SHP77 treated with DMSO at 0.1 percent for 48 hours (cell line): Measurements from ENCODE around the gene FPGT.
"Not testable (repeated sequence)": the region's sequence is repeated elsewhere in the genome, so short reads cannot be mapped to it uniquely, and the experiment has no call there.

Experiments used
- DNase-seq: peaks from one replicate; lab custom pipeline; 2025; lab: John Stamatoyannopoulos, UW

FPGT gene

GRCh38 chr1:74197657-74198552 is at the start of gene FPGT, which contains the start of gene LRRIQ3:
Gene FPGT, plus strand, starts transcription at chr1:74198242. Its CDS starts 37 bp downstream, at chr1:74198279.
Gene LRRIQ3, minus strand, starts transcription at chr1:74198176. Its CDS starts 14,492 bp downstream, at chr1:74183684.
- peak; percentile 87 for DNase-seq

DNA sequence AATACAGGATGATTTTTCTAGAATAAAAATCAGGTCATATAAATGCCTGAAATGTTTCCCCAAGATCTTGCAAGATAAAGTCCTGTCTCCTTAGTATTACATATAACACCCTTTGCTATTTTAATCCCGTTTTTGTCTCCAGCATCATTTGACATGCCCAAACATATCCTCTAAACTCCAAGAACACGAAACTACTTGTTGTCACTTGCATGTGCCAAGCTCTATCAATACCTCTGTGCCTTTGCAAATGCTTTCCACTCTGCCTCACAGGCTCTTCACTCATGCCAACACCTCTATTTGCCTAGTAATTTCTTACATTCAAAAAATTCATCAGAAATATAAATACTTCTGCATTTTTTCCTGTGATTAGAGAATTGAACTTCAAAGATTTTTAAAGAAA is 38.0 kb upstream of the FPGT start:
- no peak for DNase-seq

GRCh38 chr1:74161497-74161896 is 36.5 kb upstream of the FPGT start:
- no peak for DNase-seq

- DNase-seq: no peak
These were observed 35.7 kb upstream of the FPGT start for GRCh38 chr1:74162333-74162732.

- DNase-seq: not testable (repeated sequence)
These were observed 23.6 kb upstream of the FPGT start for GRCh38 chr1:74174423-74174822.

DNA sequence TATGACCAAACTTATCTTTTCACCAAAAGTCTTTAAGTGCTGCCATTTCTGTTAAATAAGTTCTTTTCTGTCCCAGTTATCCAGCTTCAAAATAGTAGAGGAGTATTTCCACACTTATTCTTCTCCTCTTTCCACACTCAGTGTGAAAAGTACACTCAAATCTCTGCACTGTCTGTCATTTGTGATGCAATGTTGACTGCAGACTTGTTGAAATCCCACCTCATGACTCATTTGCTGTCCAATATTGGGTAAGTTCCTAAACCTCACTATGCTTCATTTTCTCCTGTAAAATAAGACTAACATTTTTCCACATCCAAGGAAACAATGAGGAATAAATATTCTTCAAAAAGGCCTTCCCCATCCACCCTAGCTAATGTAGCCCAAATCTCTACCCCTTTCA is 17.6 kb upstream of the FPGT start:
- DNase-seq: no peak

DNA sequence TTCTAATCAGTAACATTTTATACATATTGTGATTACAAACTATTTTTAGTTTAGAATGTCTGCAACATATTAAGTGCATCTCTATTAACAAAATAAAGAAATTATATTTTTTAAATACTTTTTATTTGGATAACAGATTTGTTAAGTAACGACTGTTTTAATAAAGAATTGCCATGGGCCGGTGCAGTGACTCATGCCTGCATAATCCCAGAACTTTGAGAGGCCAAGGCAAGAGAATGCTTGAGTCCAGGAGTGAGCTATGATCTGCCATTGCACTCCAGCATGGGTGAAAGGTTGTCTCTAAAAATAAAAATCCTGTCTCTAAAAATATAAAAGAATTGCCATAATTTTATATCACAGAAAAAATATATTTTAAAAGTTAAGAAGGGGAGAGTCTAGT is 4.1 kb upstream of the FPGT start:
- no peak for DNase-seq

DNA sequence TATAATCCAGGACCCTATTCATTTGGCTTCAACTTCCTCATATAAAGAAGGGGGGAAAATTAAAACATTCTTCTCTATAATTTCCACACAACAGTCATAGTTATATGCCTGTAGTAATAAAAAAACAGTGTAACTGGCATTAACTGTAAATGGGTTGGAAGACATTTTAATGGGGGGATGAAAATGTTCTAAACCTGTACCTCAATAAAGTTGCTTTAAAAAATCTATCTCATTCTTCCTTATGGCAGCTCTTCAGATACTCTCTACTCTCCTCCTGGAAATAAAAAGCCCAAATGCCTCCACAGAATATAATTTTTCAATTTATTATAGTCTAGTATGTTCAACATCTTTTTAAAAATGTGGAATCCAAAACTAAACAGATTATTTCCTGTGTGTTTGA is 2.7 kb upstream of the FPGT start:
- no peak for DNase-seq

DNA sequence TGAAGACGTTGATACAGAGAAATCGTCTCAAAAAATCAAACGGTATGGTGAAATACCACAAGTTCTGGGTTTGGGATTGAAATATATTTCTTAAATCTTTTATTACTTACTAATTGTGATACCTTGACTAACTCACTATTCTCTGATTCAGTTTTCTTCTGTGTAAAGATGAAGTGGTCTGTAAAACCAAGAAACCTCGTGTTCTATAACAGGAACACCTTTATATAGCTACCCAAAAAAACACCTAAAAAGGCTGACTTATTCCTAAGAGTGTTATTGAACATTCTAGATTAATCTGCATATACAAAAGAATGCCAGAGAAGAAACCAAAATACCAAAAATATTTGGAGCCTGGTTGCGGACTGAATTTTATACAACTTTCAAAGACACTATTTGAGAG is 787 bp upstream of the FPGT start:
- DNase-seq: no peak

DNA sequence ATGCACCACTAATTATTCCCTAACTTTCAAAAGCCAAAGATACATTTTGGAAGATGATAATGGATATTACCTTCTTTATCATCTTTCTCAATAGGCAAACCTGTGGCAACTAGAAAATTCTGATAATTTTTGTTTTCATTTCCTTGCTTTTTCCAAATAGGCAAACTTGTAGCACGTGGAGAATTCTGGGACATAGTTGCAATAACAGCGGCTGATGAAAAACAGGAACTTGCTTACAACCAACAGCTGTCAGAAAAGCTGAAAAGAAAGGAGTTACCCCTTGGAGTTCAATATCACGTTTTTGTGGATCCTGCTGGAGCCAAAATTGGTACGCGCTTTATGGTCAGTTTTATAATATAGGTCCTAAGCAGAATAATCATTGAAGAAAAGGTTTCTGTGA is 1.5 kb downstream of the FPGT start:
- DNase-seq: no peak

DNA sequence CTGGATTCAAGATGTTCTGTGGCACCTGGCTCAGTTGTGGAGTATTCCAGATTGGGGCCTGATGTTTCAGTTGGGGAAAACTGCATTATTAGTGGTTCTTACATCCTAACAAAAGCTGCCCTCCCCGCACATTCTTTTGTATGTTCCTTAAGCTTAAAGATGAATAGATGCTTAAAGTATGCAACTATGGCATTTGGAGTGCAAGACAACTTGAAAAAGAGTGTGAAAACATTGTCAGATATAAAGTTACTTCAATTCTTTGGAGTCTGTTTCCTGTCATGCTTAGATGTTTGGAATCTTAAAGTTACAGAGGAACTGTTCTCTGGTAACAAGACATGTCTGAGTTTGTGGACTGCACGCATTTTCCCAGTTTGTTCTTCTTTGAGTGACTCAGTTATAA is 7.2 kb downstream of the FPGT start:
- DNase-seq: no peak

DNA sequence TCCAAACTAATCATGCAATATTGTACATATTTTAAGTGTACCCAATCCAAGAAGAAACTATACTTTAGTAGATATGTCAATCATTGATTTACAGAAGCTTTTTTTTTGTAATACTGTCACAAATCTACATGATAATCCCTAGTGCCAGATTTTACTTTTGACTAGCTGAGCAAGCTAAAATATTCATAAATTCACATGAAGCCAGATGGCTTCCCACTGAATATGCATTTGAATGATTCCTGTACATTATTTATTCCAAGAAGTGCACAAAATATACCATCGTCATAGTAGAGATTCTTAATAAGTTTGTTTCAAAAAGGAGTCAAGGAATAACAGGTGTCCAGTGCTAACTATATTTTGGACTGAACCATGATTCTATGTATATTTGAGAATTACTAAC is 17.2 kb downstream of the FPGT start:
- DNase-seq: no peak

- DNase-seq: no peak
These were observed 24.7 kb downstream of the FPGT start for GRCh38 chr1:74222701-74223100.

GRCh38 chr1:74223453-74223852 is 25.4 kb downstream of the FPGT start:
- DNase-seq: no peak

DNA sequence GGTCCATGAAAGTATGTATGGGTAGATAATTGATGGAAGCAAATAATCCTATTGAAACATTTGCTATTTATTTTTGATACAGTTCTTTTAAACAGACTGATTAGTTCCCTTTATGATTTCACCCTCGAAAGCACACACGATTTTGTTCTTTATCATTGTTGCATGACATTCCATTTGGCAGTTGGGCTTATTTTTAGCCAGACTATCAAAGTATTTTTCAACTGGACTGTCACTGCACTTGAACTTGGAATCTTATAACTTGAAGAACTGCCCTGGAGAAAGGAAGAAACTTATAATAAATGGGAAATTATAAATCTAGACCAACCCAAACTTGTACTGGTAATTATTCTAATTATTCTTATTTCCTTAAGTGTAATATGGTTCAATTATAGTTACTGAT is 37.1 kb downstream of the FPGT start, which contains the start of gene TNNI3K:
TSS of gene TNNI3K (plus strand) at position 235 of the 400 bp plus-strand sequence. CDS start at position 300, 65 bp downstream.
- DNase-seq: no peak

GRCh38 chr1:74236440-74236839 is 38.4 kb downstream of the FPGT start:
- no peak for DNase-seq

DNA sequence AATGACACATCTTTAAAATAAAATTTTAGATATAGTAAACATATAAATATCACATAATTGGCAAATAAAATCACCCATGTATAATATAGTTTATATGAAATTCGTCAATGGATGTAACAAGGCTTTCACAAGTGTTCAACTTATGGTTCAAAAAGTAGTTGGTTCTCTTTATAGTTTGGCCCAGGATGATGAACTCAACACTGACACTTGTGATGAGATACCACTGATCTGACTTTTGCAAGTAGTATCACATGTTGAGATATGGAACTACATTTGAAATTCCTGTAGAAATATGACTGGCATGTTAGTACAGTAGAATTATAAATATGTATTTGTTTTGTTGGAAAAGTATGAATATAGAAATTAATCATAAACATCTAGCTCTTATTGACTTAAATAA is 39.0 kb downstream of the FPGT start:
- DNase-seq: no peak

DNA sequence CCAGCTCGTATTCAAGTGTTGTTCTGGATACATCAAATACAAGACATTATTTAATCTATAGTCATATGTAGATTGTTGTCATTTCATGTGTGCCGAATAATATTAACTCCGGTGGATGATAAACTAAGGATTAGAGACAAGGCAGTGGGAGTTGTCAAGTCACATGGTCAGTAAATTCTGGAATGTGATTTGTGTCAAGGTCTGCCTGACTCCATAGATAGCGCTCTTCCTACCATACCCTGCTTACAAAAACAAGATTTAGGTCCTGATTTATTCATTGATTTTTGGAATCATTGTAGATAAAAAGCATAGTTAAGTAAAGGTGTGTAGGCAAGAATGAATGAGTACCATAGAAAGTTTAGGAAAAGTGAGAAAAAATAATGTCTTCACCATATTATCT is 39.7 kb downstream of the FPGT start:
- no peak for DNase-seq

DNA sequence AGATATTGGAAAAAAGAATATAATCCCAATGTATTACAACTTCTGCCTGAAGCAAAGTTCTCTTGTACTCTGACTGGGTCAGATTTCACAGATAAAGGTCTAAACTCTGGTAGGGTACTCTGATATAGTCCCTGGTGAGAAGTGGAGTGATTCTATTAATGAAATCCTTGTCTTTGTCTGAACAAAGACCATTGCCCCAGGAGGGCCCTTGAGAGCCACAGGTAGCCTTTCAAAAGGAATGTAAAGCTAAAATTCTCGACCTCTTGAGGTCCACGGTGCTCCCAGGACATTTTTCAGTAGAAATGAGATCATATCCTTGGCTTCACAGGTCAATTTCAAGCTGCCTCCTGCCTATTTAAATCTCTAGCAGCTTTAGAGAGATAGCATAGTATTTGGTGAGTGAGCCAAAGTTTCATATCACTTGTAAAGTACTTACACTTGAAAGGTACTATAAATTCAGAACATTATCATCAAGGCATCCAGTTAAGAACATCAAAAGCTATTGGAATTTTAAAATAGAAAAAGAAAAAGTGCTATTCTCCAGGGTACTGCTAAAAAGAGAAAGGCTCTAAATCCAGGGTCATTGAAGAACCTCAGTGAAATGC is 47.2 kb downstream of the FPGT start:
- DNase-seq: no peak

DNA sequence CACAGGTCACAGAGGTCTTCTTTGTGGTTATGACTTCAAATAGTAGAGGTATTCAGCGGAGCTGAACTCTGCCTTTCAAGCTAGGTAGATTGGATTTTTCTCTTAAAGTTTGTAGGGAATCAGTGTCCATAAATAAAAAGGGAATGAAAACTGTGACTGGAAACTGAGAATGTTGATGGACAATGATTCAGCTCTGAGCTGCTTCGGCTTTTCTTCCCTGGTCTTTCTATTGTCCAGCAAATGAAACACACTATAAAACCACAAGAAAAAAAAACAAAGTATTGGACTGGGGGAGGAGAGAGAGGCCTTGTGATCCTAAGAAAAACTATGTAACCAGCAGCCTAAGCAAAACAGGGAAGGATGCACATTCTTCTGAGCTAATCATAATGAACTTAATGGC is 48.3 kb downstream of the FPGT start:
- DNase-seq: no peak

DNA sequence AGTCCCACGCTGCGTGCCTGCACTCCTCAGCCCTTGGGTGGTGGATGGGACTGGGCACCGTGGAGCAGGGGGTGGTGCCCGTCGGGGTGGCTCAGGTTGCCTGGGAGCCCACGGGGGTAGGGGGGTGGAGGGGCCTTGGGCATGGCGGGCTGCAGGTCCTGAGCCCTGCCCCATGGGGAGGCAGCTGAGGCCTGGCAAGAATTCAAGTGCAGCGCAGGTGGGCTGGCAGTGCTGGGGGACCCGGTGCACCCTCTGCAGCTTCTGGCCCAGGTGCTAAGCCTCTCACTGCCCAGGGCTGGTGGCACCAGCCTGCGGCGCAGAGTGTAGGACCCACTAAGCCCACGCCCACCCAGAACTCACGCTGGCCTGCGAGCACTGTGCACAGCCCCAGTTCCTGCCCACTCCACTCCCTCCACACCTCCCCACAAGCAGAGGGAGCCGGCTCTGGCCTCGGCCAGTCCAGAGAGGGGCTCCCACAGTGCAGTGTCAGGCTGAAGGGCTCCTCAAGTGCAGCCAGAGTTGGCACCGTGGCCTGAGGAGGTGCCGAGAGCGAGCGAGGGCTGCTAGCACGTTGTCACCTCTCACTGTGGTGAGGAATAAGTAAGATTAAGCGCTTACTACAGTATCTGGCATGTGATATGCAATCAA is 50.0 kb downstream of the FPGT start:
- no peak for DNase-seq

GRCh38 chr1:74253243-74253824 is 55.3 kb downstream of the FPGT start:
- not testable (repeated sequence) for DNase-seq
